GM13977 (cell line): ENCODE results near the gene PSMC5.
"Not testable (repeated sequence)": the region's sequence is repeated elsewhere in the genome, so short reads cannot be mapped to it uniquely, and the experiment has no call there.

ENCODE experiments used
- DNase-seq: peaks from one replicate; pipeline ENCODE4 v3.0.0; 2012; ENCODE audit warnings: low spot score
- CTCF ChIP-seq: IDR thresholded peaks from 2 replicates; pipeline ENCODE4 v1.5.1; 2012; ENCODE audit warnings: mild to moderate bottlenecking, control low read depth; ENCODE audit not compliant: insufficient read depth; ENCODE audit errors: extremely low read depth, missing control alignments
- in situ Hi-C: fragments of 300-500 bp; cut with MboI; formaldehyde crosslinking; loops from one replicate; pipeline ENCODE4 v1.12.0; 2022; ENCODE audit warnings: low sequenced_read_pairs, low pct_unique_long_range_greater_than_20kb, mixed read lengths, inconsistent platforms; ENCODE audit not compliant: unreplicated experiment

Gene PSMC5

GRCh38 chr17:63848834-63849689, 21.8 kb downstream of the PSMC5 start:
- TF ChIP-seq CTCF = peak; percentile 83
- in situ Hi-C loops = loop anchor here (25.0 kb wide), 1 partner anchor 412 kb away; the partner anchor contains the start of gene CYB561
- DNase-seq = peak; percentile 96

GRCh38 chr17:63850401-63850800, 23.2 kb downstream of the PSMC5 start:
- in situ Hi-C loops = no loop called here
- no peak for TF ChIP-seq CTCF
- no peak for DNase-seq

GRCh38 chr17:63853260-63853659, 26.0 kb downstream of the PSMC5 start:
- no peak for DNase-seq
- TF ChIP-seq CTCF = no peak
- in situ Hi-C loops = no loop called here

GRCh38 chr17:63854709-63855108, 27.5 kb downstream of the PSMC5 start:
- in situ Hi-C loops = no loop called here
- no peak for TF ChIP-seq CTCF
- no peak for DNase-seq

GRCh38 chr17:63855185-63855584, 28.0 kb downstream of the PSMC5 start:
- DNase-seq = no peak
- in situ Hi-C loops = no loop called here
- TF ChIP-seq CTCF = no peak

GRCh38 chr17:63856425-63856824, 29.2 kb downstream of the PSMC5 start:
- in situ Hi-C loops, DNase-seq: not testable (repeated sequence)

GRCh38 chr17:63859257-63859656, 32.0 kb downstream of the PSMC5 start:
- no peak for DNase-seq
- TF ChIP-seq CTCF = no peak
- in situ Hi-C loops = no loop called here
